Raji (cell line): ENCODE results near the gene UBASH3B.

ENCODE experiments used
- POLR2A ChIP-seq: IDR thresholded peaks from 2 replicates; pipeline ENCODE4 v1.6.1; 2011; ENCODE audit warnings: low read depth, low read length, control low read depth; ENCODE audit not compliant: insufficient read depth

UBASH3B gene

DNA sequence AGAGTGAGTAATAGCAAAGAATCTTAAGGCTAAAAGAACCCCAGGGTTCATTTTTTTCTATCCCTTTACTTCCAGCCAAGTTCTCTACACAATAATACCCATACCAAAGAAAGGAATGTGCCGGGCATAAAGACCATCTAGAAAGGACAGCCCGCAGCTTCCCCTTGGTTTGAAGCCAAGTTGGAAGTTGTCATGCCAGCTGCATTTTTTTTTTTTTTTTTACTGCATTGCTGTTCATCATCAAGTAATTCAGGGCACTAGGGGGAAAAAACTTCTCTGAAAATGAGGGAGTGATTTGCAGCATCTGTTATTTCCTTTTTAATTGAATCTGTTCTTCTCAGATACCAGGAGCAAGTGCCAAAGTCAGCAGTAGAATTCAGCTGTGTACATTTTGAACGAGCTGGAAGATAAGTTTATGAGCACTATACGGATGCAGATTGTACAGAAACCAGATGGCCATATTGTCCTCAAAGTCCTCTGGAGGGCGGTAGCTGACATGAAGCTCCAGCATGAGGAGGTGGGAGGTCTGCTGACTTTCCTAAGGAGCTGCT is 56.4 kb downstream of the UBASH3B start:
- no peak for TF ChIP-seq POLR2A

DNA sequence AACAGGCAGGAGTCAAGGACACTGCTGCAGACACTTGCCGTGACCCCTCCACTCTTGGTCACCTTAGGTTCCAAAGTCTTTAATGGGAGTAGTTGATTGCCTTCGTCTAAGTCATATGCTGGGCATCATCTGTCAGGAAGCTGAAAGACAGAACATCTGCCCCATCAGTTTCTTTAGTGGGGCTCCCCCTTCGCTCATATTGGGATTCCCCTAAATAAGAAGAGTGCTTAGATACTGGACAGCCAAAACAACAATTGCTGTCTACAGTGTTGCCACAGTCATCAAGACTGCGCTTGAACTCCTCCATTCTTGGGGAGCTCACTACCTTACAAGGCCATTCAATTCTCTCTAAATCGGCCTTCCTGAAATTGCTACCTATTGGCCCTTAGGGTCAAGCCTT is 58.5 kb downstream of the UBASH3B start:
- no peak for TF ChIP-seq POLR2A

DNA sequence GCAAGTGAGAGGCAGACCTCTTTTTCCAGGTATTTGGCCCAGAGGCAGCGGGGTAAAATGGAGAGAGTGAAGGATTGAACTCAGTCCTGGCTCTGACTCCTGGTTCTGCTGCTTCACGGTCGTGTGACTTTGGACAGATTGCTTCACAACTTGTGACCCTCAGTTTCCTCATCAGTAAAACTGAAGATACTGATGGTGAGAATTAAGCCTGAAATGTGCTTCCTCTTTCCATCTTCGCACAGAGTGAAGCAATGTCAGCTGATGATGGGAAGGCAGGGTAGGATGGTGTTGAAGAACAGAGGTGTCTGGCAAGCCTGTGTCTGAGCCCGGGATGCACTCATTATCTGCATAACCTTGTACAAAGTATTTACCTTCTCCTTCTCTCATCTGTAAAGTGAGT is 59.0 kb downstream of the UBASH3B start:
- no peak for TF ChIP-seq POLR2A

DNA sequence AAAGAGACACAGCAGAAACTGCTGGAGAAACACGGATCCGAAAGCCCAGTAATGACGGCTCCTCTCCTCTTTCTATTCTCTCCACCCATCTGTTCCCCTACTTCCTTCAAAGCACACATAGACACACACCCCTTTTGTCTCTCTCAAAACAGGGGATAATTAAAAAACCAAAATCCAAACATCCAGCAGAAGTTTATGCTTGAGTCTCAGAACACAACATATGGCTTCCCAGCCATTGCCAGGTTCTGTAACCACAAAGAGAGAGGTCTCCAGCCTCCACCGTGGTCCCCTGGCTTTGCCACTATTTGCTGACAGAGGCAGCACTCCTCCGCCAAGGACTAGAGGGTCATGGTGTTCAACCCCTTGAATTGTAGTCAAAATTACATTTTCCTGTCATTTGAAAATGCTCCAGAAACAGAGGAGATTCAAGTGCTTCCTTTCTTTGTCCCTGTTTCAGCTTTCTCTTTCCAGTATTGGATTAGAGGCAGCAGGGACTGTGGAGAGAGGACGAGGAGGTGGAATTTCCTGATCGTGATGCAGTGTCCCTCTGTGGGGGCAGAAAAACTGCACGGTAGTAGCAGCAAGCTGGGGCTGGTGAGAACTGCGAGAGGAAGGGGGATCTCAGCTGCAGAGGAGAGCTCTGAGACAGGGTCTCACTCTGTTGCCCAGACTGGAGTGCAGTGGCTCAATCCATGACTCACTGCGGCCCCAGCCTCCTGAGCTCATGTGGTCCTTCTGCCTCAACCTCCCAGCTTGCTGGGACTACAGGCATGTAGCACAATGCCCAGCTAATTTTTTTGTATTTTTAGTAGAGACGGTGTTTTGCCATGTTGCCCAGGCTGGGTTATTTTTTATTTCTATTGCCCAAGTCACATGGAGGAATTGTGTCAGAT is 60.3 kb downstream of the UBASH3B start:
- no peak for TF ChIP-seq POLR2A

DNA sequence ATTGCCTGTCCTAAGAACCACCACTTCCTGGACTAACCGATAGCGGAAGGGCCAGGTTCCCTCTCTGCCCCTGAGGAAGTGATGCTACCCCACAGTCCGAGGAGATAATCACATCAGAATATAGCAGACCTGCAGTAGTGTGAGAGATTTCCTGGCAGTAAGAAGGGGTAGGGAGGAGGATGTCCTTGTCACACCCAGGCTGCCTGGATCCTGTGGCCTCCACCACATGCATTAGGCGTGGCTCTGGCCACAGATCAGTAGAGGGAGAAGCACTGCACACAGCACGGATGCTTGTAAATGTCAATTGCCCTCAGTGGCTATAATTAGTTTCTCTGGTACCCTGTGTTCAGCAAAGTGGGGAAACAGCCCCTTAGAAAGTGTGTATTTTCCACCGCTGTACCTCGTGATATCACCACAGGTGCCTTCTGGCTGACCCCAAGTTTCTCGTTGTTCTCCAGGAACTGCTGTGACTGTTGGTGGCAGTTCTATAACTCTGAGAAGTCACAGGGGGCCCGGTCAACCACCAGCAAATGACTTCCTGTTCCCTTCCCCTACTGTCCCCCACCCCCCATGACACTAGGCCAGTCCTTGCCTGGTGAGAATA is 61.8 kb downstream of the UBASH3B start:
- no peak for TF ChIP-seq POLR2A

DNA sequence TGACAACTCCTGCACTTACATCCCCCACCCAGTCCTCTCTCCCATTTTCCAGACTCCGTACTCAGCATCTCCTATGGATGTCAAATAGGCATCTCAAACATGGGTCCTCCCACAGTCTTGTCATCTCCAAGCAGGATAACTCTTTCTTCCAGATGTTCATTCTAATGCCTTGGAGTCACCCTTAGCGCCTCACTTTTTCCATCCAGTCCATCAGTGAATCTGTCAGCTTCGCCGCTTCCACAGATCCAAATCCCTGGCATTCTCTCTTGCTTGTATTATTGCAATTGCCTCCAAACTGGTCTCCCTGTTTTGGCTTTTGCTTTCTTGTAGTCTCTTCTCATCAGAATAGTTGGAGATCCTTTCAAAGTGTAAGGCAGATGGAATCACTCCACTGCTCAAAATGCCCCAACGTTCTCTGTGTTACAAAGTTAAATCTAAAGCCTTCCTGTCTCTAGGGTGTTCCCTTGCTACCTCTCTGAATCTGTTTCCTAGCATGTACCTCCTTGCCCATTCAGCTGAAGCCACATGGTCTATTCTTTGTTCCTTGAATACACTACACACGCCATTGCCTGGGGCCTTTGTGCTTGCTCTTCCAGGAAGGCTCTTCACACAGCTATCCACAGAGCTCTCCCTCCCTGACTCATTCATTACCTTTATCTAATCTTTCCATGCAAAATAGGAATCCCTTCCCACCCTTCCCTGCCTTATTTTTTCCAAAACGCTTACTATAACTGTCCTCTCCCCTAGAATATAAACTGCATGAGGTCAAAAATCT is 64.8 kb downstream of the UBASH3B start:
- no peak for TF ChIP-seq POLR2A

DNA sequence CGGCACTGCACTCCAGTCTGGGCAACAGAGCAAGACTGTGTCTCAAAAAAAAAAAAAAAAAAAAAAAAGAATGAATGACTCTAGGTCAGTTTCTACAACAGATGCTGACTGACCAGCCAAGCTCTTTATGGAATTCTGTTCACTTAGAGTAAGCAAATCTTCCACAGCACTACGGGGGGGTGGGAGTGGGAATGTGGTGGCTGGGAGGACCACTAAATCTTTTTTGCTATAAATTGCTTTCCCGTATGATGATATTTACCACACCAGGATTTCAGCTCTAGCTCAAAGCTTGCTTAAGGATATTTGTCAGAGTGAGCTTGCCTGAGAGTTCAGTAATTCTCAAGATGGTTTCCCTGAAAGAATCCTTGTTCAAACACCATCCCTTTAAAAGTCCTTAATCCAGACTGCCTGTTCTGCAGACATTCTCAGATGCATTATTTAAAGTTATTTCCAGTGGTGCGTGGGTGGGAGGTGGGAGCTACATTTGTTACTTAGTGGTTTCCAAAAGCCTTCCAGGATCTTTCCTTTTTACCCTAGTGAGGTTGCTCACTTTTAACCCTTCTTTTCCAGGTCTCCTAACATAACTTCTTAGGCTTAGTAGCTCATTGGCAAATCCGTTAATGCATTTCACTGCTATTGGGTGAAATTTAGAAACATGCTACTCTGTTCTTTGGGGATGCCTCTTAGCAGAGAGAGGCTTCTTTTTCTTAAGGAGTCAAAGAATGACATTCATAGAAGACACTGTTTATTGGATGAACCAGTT is 65.9 kb downstream of the UBASH3B start:
- no peak for TF ChIP-seq POLR2A

DNA sequence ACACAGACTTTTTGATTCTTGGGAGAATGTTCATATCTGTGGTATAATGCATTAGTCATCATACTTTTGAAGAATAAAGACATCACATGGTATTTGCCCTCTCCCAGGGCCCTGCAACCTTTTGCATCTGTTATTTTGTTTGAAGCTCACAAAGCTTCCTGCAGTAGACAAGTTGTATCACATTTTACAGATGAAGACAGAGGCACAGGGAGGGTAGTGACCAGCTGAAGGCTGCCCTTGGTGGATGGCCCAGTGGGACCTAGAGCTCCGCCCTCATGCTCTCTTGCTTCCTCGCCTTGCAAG is 66.4 kb downstream of the UBASH3B start:
- no peak for TF ChIP-seq POLR2A

DNA sequence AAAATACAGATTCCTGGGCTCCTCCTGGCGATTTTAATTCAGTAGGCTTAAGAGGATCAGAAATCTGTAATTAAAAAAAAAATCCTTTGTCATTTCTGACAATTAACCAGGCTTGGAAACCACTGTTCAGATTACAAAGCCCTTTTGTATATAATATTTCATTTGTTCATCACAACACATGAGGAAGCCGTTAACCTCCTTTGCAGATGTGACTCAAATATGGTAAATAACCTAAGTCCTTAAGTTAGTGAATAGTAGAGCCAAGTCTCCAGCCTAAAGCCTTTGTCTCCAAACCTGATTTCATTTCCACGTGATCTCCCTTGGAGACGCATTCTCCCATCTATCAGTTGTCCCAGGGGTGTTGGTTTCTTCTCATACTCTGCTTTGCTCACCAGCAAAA is 67.6 kb downstream of the UBASH3B start:
- no peak for TF ChIP-seq POLR2A

DNA sequence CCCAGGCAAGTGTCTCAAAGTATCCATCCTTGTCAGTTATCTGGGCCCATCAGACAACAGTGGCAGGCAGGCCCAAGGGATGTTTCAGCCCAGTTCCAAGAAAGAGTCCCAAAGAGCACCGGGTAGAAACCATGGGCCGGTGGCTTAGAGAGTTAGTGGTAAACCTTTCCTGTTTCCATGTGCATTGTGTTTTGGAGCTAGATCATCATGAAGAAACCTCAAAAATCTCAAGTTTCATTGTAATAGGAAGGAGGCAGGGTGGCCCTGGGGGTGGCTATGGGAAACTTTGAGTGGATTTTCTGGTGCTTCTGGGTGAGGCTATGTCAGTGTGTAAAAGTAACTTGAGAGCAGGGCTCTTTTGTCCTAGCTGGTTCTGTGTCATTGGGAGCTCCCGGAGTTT is 68.1 kb downstream of the UBASH3B start:
- TF ChIP-seq POLR2A = no peak

DNA sequence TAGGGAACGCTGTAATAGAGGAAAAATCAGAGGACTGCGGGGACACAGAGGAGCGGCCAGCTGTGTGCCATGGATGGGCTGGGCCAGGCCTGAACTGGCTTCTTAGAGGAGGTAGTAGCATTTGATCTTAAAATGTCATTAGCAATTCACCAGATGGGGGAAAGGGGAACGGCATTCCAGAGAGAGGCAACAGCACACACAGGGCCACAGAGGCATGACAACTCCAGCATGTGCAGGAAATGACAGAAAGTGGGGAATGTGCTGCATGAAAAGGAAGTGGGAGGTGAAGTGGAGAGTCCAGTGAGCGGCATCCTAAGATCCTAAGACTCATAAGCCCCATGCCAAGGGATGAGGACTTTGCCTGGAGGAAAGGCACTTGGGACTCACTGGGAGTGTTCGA is 69.0 kb downstream of the UBASH3B start:
- TF ChIP-seq POLR2A = no peak

DNA sequence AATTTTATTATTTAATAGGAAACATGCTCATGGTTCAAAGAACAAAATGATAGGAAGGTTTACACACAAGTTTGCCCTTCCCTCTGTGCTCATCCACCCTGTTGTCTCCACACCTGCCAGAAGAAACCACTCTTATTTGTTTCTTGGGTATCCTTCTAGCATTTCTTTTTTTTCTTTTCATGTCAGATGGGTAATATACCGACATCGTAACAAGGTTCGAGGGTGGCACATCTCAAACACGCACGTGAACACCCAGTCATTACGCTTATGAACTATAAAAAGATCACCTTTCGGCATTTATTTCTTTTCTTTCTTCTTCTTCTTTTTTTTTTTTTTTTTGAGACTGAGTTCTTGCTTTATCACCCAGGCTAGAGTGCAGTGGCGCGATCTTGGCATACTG is 70.5 kb downstream of the UBASH3B start:
- TF ChIP-seq POLR2A = no peak

DNA sequence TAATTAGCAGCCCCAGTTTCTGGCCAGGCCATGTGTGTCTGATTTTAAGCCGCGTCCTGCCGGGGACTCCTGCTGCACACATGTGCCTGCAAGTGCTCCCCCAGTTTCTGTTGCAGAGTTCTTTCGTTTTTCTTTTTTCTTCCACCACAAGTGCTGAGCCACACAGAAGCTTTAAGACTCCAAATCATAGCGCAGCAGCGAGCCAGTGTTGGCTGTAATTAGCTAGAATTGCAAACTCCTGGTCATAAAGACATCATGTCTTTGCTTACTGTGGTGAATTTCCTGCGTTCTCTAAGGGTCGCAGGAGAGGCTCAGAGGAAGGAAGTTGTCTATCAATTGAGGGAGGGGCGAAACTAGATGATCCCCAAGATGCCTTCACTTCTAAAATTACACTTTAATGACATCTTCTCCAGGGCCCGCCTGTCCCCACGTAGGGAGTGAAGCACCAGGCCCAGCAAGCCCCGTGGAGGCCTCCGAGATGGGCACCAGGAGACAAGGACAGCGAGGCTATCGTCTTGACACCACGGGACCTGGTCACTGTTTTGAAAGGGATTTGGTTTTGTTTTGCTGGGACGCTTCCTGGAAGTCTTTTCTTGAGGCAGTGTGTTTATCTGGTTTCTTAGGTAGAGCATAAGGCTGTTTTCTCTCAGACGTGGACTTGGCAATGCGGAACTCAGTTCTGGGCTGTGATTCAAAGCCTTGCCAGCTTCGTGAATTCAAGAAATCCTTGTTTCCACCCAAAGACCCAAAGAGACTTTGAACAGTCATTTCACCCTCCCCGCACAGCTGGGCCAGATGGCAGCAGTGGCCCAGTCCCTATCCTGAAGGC is 71.8 kb downstream of the UBASH3B start:
- TF ChIP-seq POLR2A = no peak

DNA sequence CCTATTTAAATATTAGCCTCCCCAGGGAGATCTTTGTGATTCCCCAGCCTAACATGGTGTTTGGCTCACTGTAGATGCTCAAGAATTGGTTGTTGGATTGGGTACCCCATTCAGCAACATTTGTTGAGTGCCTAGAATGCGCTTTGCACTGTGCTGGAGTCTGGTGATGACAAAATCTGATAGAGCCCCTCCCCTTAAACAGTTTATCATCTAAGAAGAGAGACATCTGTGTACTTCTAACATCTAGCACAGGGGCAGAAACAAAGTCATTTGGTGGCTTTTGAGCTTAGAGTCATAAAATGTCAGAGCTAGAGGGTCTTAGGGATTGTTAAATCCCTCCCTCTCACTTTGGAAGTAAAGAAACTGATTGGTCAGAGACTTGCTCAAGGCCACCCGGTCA is 73.0 kb downstream of the UBASH3B start:
- no peak for TF ChIP-seq POLR2A

DNA sequence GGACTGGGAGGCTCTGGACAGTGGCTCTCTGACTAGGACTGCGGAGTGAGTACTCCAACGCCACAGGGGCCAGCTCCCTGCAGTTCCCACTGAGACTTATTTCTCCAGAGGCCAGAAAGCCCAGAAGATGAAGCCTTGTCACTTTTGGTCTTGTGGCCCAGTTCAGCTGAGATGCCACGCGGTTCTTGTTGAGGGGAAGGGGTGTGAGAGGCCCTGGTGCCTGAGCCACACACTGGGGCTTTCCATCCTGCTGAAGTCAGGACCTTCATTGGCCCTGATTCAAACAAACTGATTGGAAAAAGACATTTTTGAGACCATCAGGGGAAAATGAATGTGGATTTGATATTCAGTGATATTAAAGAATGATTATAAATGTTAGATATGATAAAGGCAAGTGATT is 73.6 kb downstream of the UBASH3B start:
- no peak for TF ChIP-seq POLR2A

DNA sequence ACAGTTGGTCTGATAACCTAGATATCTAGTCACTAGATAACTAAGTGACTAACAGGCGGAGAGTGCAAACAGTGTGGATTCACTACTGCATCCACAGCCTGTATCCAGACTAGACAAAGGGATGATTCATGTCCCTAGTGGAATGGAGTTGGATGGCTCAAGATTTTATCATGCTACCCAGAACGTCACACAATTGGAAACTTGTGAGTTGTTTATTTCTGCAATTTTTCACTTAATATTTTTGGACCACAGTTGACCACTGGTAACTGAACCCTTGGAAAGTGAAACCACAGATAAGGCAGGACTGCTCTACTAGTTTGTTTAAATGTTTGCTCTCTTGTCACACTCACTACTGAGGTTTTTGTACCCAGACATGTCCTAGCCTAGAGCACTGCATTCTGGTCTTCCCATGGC is 76.0 kb downstream of the UBASH3B start:
- TF ChIP-seq POLR2A = no peak
